HL-60 (cell line): ENCODE data around the gene GTPBP6.

Experiments used
- GABPA ChIP-seq: IDR thresholded peaks from 2 replicates; pipeline ENCODE4 v1.6.1; 2012; ENCODE audit warnings: low read depth
- POLR2AphosphoS5 ChIP-seq: IDR thresholded peaks from 2 replicates; pipeline ENCODE4 v1.6.1; 2012; ENCODE audit warnings: low read depth
- SPI1 ChIP-seq: IDR thresholded peaks from 2 replicates; pipeline ENCODE4 v1.6.1; 2012; ENCODE audit warnings: low read depth, mild to moderate bottlenecking, borderline replicate concordance
- TF ChIP-seq, protein P1 (sequence below): IDR thresholded peaks from one replicate; pipeline ENCODE4 v1.5.1; 2011; ENCODE audit warnings: low read length, control low read depth, inconsistent platforms; ENCODE audit not compliant: insufficient read depth

DNA sequence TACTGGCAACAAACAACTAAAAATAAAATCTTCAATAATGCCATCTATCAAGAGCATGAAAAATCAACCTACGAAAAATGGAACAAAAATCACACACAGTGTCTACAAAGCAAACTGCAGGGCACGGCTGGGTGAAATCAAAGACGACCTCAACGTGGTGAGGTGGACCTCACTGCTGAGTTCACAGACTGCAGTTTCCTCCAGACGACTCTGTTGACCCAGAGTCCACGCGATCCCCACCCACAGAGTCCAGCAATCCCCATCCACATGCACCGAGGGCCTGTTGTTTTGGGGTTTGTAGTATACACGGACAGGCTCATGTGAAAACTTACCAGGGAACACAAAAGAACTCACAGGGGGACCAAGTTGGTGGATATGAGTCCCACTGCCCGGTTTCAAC is 31.1 kb upstream of the GTPBP6 start:
- TF ChIP-seq, protein P1, sequence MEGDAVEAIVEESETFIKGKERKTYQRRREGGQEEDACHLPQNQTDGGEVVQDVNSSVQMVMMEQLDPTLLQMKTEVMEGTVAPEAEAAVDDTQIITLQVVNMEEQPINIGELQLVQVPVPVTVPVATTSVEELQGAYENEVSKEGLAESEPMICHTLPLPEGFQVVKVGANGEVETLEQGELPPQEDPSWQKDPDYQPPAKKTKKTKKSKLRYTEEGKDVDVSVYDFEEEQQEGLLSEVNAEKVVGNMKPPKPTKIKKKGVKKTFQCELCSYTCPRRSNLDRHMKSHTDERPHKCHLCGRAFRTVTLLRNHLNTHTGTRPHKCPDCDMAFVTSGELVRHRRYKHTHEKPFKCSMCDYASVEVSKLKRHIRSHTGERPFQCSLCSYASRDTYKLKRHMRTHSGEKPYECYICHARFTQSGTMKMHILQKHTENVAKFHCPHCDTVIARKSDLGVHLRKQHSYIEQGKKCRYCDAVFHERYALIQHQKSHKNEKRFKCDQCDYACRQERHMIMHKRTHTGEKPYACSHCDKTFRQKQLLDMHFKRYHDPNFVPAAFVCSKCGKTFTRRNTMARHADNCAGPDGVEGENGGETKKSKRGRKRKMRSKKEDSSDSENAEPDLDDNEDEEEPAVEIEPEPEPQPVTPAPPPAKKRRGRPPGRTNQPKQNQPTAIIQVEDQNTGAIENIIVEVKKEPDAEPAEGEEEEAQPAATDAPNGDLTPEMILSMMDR = no peak
- TF ChIP-seq GABPA (no peak), SPI1 (no peak), POLR2AphosphoS5 (no peak)
